K562 (cell line): ENCODE measurements around the gene BBC3. TPM values are rescaled to one million over a fixed set of nuclear protein-coding genes. Genes with fewer than 3 reads are reported as not detected.

Experiments used
- ATAC-seq: fragments of 200-7000 bp; cut with Tn5 transposase; 3 replicates; pipeline ENCODE4 v1.9.1; 2020; ENCODE audit warnings: moderate library complexity
- BruUV-seq: library from RNA; stranded (reverse); fragments of 400-500 nt; replicated peaks from 2 replicates; lab custom pipeline; 2021; lab: Mats Ljungman, UMichigan
- CTCF ChIA-PET: fragments of 300-600 bp; formaldehyde crosslinking; extraction: SDS; loops from one replicate; lab custom pipeline; 2021; ENCODE audit warnings: low intra/inter-chr PET ratio; lab: Yijun Ruan, JAX
- POLR2A ChIA-PET: fragments of 300-600, 350-650 bp; sonication (Branson Sonifier 250); formaldehyde crosslinking; extraction: SDS; loops from one replicate; lab custom pipeline; 2021; ENCODE audit warnings: antibody characterized with exemption, inconsistent platforms; lab: Yijun Ruan, JAX
- DNase-seq, 4 experiments: peaks; one replicate each; pipeline versions ENCODE4 v3.0.0 to v3.0.0-alpha.2; 2011 to 2018; ENCODE audit warnings: low spot score in 3 of 4, mixed read lengths in 3 of 4; ENCODE audit errors: extremely low read depth in 1 of 4
- FAIRE-seq: peaks from 2 replicates; lab custom pipeline; 2011; peaks lifted over from hg19 to GRCh38; lab: Jason Lieb, UNC
- H2AFZ ChIP-seq: 2 replicates; pipeline ENCODE4 v1.6.0; 2011; ENCODE audit warnings: low read depth, low read length, control low read depth, inconsistent platforms
- H3K27ac ChIP-seq: fragments of 200-600 bp; 3 replicates; pipeline ENCODE4 v1.8.0; 2011; ENCODE audit warnings: low read depth, mild to moderate bottlenecking, control low read depth, inconsistent platforms, low read length, moderate library complexity, mixed read lengths; ENCODE audit errors: extremely low read depth
- H3K27me3 ChIP-seq, 2 experiments: fragments of 300-600 bp in 1 of 2; 2 replicates in 1 of 2; 3 replicates in 1 of 2; pipeline versions ENCODE4 v1.6.0 to v1.8.0; 2011; ENCODE audit warnings: inconsistent platforms in 2 of 2, low read length in 2 of 2, mild to moderate bottlenecking in 1 of 2, mixed read lengths in 1 of 2, moderate library complexity in 1 of 2; ENCODE audit not compliant: control insufficient read depth in 2 of 2, insufficient read depth in 2 of 2
- H3K36me3 ChIP-seq: fragments of 300-600 bp; 3 replicates; pipeline ENCODE4 v1.8.0; 2011; ENCODE audit warnings: mild to moderate bottlenecking, low read length, inconsistent platforms; ENCODE audit not compliant: control insufficient read depth, insufficient read depth
- H3K4me1 ChIP-seq, 2 experiments: fragments of 200-600 bp in 1 of 2; replicated peaks in 1 of 2; 2 replicates in 1 of 2; 3 replicates in 1 of 2; pipeline versions ENCODE4 v1.5.1 to v1.8.0; 2011; ENCODE audit warnings: inconsistent platforms in 2 of 2, low read length in 2 of 2, mild to moderate bottlenecking in 1 of 2, mixed read lengths in 1 of 2, moderate library complexity in 1 of 2; ENCODE audit not compliant: control insufficient read depth in 2 of 2, insufficient read depth in 2 of 2
- H3K4me2 ChIP-seq: 2 replicates; pipeline ENCODE4 v1.6.1; 2011; ENCODE audit warnings: low read length, control low read depth, inconsistent platforms, mixed read lengths; ENCODE audit not compliant: insufficient read depth
- H3K4me3 ChIP-seq: fragments of 200-600 bp; sonication (generic), shearing (Covaris generic); 2 replicates; pipeline ENCODE4 v1.5.1; 2016; ENCODE audit warnings: control low read depth, inconsistent platforms
- H3K79me2 ChIP-seq: fragments of 200-600 bp; 3 replicates; pipeline ENCODE4 v1.8.0; 2011; ENCODE audit warnings: low read length, inconsistent platforms; ENCODE audit not compliant: control insufficient read depth, insufficient read depth
- H3K9ac ChIP-seq, 2 experiments: 2 replicates each; pipeline versions ENCODE4 v1.6.0 to v1.6.1; 2011; ENCODE audit warnings: low read depth in 2 of 2, low read length in 2 of 2, control low read depth in 1 of 2, inconsistent platforms in 1 of 2, mild to moderate bottlenecking in 1 of 2, mixed read lengths in 1 of 2; ENCODE audit not compliant: insufficient read depth in 1 of 2
- H3K9me1 ChIP-seq: one replicate; pipeline ENCODE4 v1.6.0; 2011; ENCODE audit warnings: inconsistent platforms, mild to moderate bottlenecking, low read length, moderate library complexity; ENCODE audit not compliant: control insufficient read depth, insufficient read depth
- H3K9me3 ChIP-seq: replicated peaks from 2 replicates; pipeline ENCODE4 v1.5.1; 2011; ENCODE audit warnings: low read depth, low read length, inconsistent platforms; ENCODE audit not compliant: control insufficient read depth, insufficient read depth
- H4K20me1 ChIP-seq: replicated peaks from 2 replicates; pipeline ENCODE4 v1.6.1; 2011; ENCODE audit warnings: low read length, inconsistent platforms, mixed read lengths; ENCODE audit not compliant: control insufficient read depth, insufficient read depth
- ETS2 ChIP-seq: IDR thresholded peaks from 2 replicates; pipeline ENCODE4 v1.6.1; 2016; ENCODE audit warnings: borderline replicate concordance, missing genetic modification characterization, mild to moderate bottlenecking, moderate library complexity, missing compliant biosample characterization; ENCODE audit not compliant: poor library complexity, severe bottlenecking
- GTF2B ChIP-seq: IDR thresholded peaks from 2 replicates; pipeline ENCODE4 v1.6.1; 2011; ENCODE audit not compliant: insufficient read length; ENCODE audit errors: extremely low read depth
- IRF2 ChIP-seq: sonication (generic); formaldehyde crosslinking; IDR thresholded peaks from 2 replicates; pipeline ENCODE4 v1.8.1; 2022; ENCODE audit warnings: mild to moderate bottlenecking, missing genetic modification reagents
- MTA3 ChIP-seq: fragments of 450-650 bp; formaldehyde crosslinking; IDR thresholded peaks from 2 replicates; pipeline ENCODE4 v1.6.1; 2017; ENCODE audit warnings: mild to moderate bottlenecking, borderline replicate concordance
- NFE2 ChIP-seq: IDR thresholded peaks from 2 replicates; pipeline ENCODE4 v1.6.1; 2014; ENCODE audit warnings: antibody characterized with exemption, low read depth
- NFE2L1 ChIP-seq: fragments of 450-650 bp; IDR thresholded peaks from 2 replicates; pipeline ENCODE4 v1.6.1; 2016; ENCODE audit warnings: missing genetic modification characterization, low read depth, mild to moderate bottlenecking, missing compliant biosample characterization, moderate library complexity, borderline replicate concordance
- POLR2G ChIP-seq: fragments of 200-400 bp; formaldehyde crosslinking; IDR thresholded peaks from 2 replicates; pipeline ENCODE4 v1.6.1; 2017; ENCODE audit warnings: low read depth, mild to moderate bottlenecking, antibody characterized with exemption, low read length, moderate library complexity
- RBFOX2 ChIP-seq: fragments of 200-400 bp; formaldehyde crosslinking; IDR thresholded peaks from 2 replicates; pipeline ENCODE4 v1.6.1; 2017; ENCODE audit warnings: low read depth, mild to moderate bottlenecking, low read length, moderate library complexity
- SIN3A ChIP-seq, 2 experiments: fragments of 150-350 bp in 1 of 2; IDR thresholded peaks; 2 replicates each; pipeline ENCODE4 v1.6.1; 2011 to 2016; ENCODE audit warnings: borderline replicate concordance in 2 of 2, low read depth in 2 of 2, low read length in 2 of 2, mild to moderate bottlenecking in 2 of 2, moderate library complexity in 2 of 2; ENCODE audit not compliant: control insufficient read depth in 1 of 2
- ZFP36 ChIP-seq: fragments of 150-350 bp; IDR thresholded peaks from 2 replicates; pipeline ENCODE4 v1.6.1; 2018; ENCODE audit warnings: low read length, low read depth; ENCODE audit not compliant: partially characterized antibody
- ZNF184 ChIP-seq: sonication (generic); formaldehyde crosslinking; IDR thresholded peaks from 2 replicates; pipeline ENCODE4 v1.5.0; 2020; ENCODE audit warnings: missing genetic modification reagents
- ZNF197 ChIP-seq: fragments of 200-800 bp; sonication (Bioruptor generic); IDR thresholded peaks from 2 replicates; pipeline ENCODE4 v1.6.1; 2016; ENCODE audit warnings: low read depth, missing genetic modification characterization, missing compliant biosample characterization
- WGBS: fragments of 100-300 bp; shearing (Covaris generic); methylation state at CpG from one replicate; pipeline ENCODE4 v1.1.6; 2016; ENCODE audit warnings: low coverage, mixed read lengths; ENCODE audit not compliant: insufficient coverage; ENCODE audit errors: missing lambda C conversion rate; 5-methylcytosine and 5-hydroxymethylcytosine counted together
- in situ Hi-C: fragments of 300-500 bp; cut with MboI; formaldehyde crosslinking; loops from 4 replicates; pipeline ENCODE4 v1.15.0; 2018; ENCODE audit warnings: inconsistent platforms, mixed read lengths
- intact Hi-C: fragments of 100-400 bp; cut with micrococcal nuclease; formaldehyde crosslinking; loops from 2 replicates; pipeline ENCODE4 v1.14.2; 2022
- polyA plus RNA-seq, 8 experiments: library from polyadenylated mRNA; depleted of rRNA in 4 of 8; stranded (reverse) in 5 of 8; unstranded in 3 of 8; fragments of >200 nt; fragmentation: Nextera tagmentation in 2 of 8; fragmentation: Illumina TruSeq in 1 of 8; extraction: Ambion mirVana in 2 of 8; extraction: Trizol in 1 of 8; gene quantifications; 2 replicates each; pipeline versions ENCODE4 v1.2.1 to v1.2.3, GENCODE V29; 2011 to 2014; ENCODE audit warnings: inconsistent platforms in 1 of 8, missing spikeins in 1 of 8
- total RNA-seq, 7 experiments: library from RNA; depleted of rRNA in 6 of 7; stranded (reverse); fragments of >200 nt in 6 of 7; fragmentation: Illumina TruSeq in 2 of 7; extraction: Trizol in 2 of 7; gene quantifications; 2 replicates each; pipeline versions ENCODE4 v1.2.1 to v1.2.3, GENCODE V29; 2011 to 2021; ENCODE audit warnings: low replicate concordance in 1 of 7

Gene BBC3
- total and polyA plus RNA-seq, 9 of the 15 experiments (the other 6 are each of a cell fraction or from before 2014, with no cell fraction given): 0.15 to 30.7 (median 4.8) TPM

GRCh38 chr19:47267350-47267759 lies 36.4 kb upstream of the BBC3 start:
- Histone ChIP-seq H3K4me1 (peaks cover 6 to 27% of the 10 kb centered on the region in 2 experiments; a peak in 3 of 5 replicates), H3K4me2 (no peak overlapping the region), H3K79me2 (no peaks in the 10 kb centered on the region), H2AFZ (no peak overlapping the region), H3K9ac (peak overlapping the region in 1 of 2 experiments; percentile 8; a peak in 2 of 4 replicates), H3K4me3 (no peak overlapping the region), H3K9me3 (no peaks in the 10 kb centered on the region), H3K9me1 (no peaks in the 10 kb centered on the region), H4K20me1 (no peaks in the 10 kb centered on the region), H3K27me3 (no peaks in the 10 kb centered on the region), H3K27ac (no peak overlapping the region), H3K36me3 (peaks cover 64% of the 10 kb centered on the region; the same call in 2 of the 3 replicates)
- 94% methylated on average over 14 of the region's 14 CpGs for WGBS
- ChIA-PET POLR2A (interaction anchor here (1.0 to 3.9 kb wide), 4 partner anchors 8 to 122 kb away, joined by 3 to 19 read pairs (median 8); partner anchors contain the start of gene CCDC9), CTCF (no interaction called here)
- in situ Hi-C loops: no loop called here
- no peak for FAIRE-seq
- no TSS peak for BruUV-seq
- intact Hi-C loops: no loop called here
- TF ChIP-seq ZNF197 (CRISPR knock-in tag) (no peak), POLR2G (peak; percentile 42; the same call in 1 of the 2 replicates), RBFOX2 (peak; percentile 40; the same call in 1 of the 2 replicates)
- no peak for ATAC-seq
- no peak for DNase-seq

GRCh38 chr19:47266401-47266941 lies 35.5 kb upstream of the BBC3 start:
- no peak overlapping the region for H3K9ac ChIP-seq
- no peak for ATAC-seq
- H4K20me1 ChIP-seq: no peaks in the 10 kb centered on the region
- in situ Hi-C loops (no loop called here), intact Hi-C loops (no loop called here)
- WGBS: 92% methylated on average over 5 of the region's 21 CpGs
- POLR2A ChIA-PET: interaction anchor here (1.0 to 3.9 kb wide), 3 partner anchors 9 to 121 kb away, joined by 3 to 19 read pairs (median 4); partner anchors contain the start of gene CCDC9
- no peak overlapping the region for H2AFZ ChIP-seq
- no peaks in the 10 kb centered on the region for H3K79me2 ChIP-seq
- H3K4me3 ChIP-seq: no peak overlapping the region
- H3K4me1 ChIP-seq: peaks cover 0 to 19% of the 10 kb centered on the region in 2 experiments; a peak in 2 of 5 replicates
- H3K27me3 ChIP-seq: no peaks in the 10 kb centered on the region
- no peak for FAIRE-seq
- H3K9me1 ChIP-seq: no peaks in the 10 kb centered on the region
- no peak for DNase-seq
- H3K9me3 ChIP-seq: no peaks in the 10 kb centered on the region; the same call in 1 of the 2 replicates
- BruUV-seq: no TSS peak
- CTCF ChIA-PET: no interaction called here
- H3K4me2 ChIP-seq: no peak overlapping the region
- no peak overlapping the region for H3K27ac ChIP-seq
- peaks cover 70% of the 10 kb centered on the region; the same call in 2 of the 3 replicates for H3K36me3 ChIP-seq
- TF ChIP-seq NFE2 (0 out of 2 replicates have a peak, but pooled peaks have one; percentile 12), MTA3 (no peak), NFE2L1 (tag) (no peak), IRF2 (CRISPR knock-in tag) (no peak), SIN3A (IDR thresholded peaks at IDR 0.05; ENCODE audit: borderline replicate concordance in 2 of 2, control insufficient read depth in 1 of 2, low read depth in 2 of 2, low read length in 2 of 2) (no peak), ZNF184 (CRISPR knock-in tag) (no peak), ZFP36 (peak; percentile 50), ZNF197 (CRISPR knock-in tag) (no peak), RBFOX2 (peak; percentile 57), ETS2 (tag) (no peak), GTF2B (no peak)
